ENCODE data around the gene TMED4. TPM values are rescaled to one million over a fixed set of nuclear protein-coding genes. Genes with fewer than 3 reads are reported as not detected.

Gene TMED4
- total RNA-seq, 2 experiments from 2014 or later = 68.6 to 80.5 TPM

DNA sequence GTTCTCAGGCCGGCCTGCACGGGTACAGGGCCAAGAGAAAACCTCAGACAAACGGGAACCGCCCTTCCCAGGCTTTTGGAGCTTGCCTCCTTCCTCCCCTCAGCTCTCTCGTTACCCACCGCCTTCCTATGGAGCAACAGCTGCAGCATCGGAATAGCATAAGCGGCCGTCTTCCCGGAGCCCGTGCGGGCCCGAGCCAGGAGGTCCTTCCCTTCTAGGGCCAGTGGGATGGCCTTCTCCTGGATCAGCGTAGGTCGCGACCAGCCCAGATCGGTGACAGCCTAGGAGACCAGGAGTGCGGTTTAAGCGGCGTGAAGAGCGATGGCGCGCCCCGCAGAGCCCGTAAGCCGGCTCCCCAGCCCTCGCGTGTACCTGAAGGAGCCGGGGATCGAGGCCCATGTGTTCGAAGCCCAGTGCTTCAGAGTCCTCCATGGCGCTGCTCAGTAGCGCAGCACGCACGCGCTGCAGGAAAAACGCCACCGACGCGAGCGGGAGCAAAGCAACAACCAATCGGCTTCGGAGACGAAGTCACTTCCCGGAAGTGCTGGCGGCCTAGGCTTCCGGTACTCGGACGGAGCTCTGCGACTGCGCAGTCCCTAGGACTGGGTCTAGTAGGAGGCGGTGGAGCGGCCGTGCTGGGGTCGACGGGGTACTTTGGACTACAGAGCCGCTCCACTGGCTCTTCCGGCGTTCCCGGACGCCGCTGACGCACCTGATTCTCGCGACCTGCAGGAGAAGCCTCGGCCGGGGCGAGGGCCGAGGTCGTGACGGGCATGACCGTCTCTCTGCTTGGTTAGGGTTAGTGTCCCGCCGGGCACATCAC, 8.4 kb downstream of the TMED4 start, which contains the start of gene DDX56:
Gene DDX56, minus strand, starts transcription at position 445 of the 823 bp plus-strand sequence. Its CDS starts 13 bp downstream, at position 432.
- Histone ChIP-seq H3K36me3 (ENCODE audit: insufficient read depth, low read length) (peaks cover 64% of the 10 kb centered on the region), H2AFZ (ENCODE audit: low read length) (peak within 1 kb of the TSS; percentile 39; the same call in 1 of the 2 replicates), H4K20me1 (ENCODE audit: insufficient read depth, low read length) (no peaks in the 10 kb centered on the region), H3K79me2 (ENCODE audit: insufficient read depth, low read depth, low read length) (peaks cover 26% of the 10 kb centered on the region), H3K4me1 (ENCODE audit: insufficient read depth, low read length, poor library complexity, severe bottlenecking) (peaks cover 22% of the 10 kb centered on the region), H3K27ac (ENCODE audit: low read depth, low read length, poor library complexity, severe bottlenecking) (peak within 1 kb of the TSS; percentile 46), H3K9me3 (ENCODE audit: low read length) (no peaks in the 10 kb centered on the region), H3K4me3 (ENCODE audit: low read depth, low read length, poor library complexity, severe bottlenecking) (peak within 1 kb of the TSS; percentile 95), H3K4me2 (ENCODE audit: low read length) (peak within 1 kb of the TSS; percentile 83), H3K9me2 (ENCODE audit: insufficient read depth, low read length) (no peaks in the 10 kb centered on the region)
- TF ChIP-seq CTCF (conservative IDR thresholded peaks at IDR 0.05; ENCODE audit: low read length) (no peak), EZH2phosphoT487 (IDR thresholded peaks at IDR 0.05; ENCODE audit: borderline replicate concordance, low read depth, low read length) (no peak)
- POLR2A ChIA-PET = interaction anchor here (0.6 to 2.6 kb wide), 13 partner anchors 8 to 232 kb away, joined by 3 to 16 read pairs (median 4); partner anchors contain the start of genes NUDCD3 and TMED4
- intact Hi-C loops (cut with micrococcal nuclease; ENCODE audit: unreplicated experiment) = no loop called here
- CTCF ChIA-PET (ENCODE audit: unreplicated experiment) = interaction anchor here (0.6 kb wide), 1 partner anchor 35 kb away, joined by 3 read pairs; no protein-coding TSS in a partner anchor
- peak; percentile 97 for DNase-seq (ENCODE audit: low spot score)
- no TSS peak for BruUV-seq (replicated peaks)

DNA sequence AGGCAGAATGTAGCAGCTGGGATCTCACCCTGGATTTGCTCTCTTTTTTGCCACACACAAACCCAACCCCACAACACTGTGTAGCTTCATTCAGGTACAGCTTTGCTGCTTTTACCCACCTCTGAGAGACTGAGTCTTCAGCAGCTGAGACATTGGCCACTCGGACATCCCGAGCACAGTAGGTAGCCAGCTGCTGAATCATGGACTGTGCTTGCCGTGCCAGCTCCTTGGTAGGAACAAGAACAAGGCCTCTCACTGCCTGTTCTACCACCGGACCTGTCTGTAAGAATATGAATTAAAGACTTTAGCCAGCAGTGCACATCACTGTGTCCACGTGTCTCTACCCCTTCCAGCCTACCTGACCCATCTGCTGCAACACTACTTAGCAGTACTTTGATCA, 9.3 kb downstream of the TMED4 start:
- H2AFZ ChIP-seq (ENCODE audit: low read length) = no peak overlapping the region
- H3K4me3 ChIP-seq (ENCODE audit: low read depth, low read length, poor library complexity, severe bottlenecking) = peak overlapping the region; percentile 95
- H3K9me3 ChIP-seq (ENCODE audit: low read length) = no peaks in the 10 kb centered on the region
- ChIA-PET CTCF (ENCODE audit: unreplicated experiment) (interaction anchor here (1.0 kb wide), 1 partner anchor 8 kb away, joined by 3 read pairs; no protein-coding TSS in a partner anchor), POLR2A (interaction anchor here (0.6 to 2.6 kb wide), 8 partner anchors 9 to 274 kb away, joined by 3 to 16 read pairs (median 4); partner anchors contain the start of gene TMED4)
- intact Hi-C loops (cut with micrococcal nuclease; ENCODE audit: unreplicated experiment) = no loop called here
- DNase-seq (ENCODE audit: low spot score) = no peak
- BruUV-seq (replicated peaks) = no TSS peak
- peaks cover 22% of the 10 kb centered on the region for H3K4me1 ChIP-seq (ENCODE audit: insufficient read depth, low read length, poor library complexity, severe bottlenecking)
- H3K4me2 ChIP-seq (ENCODE audit: low read length) = peak overlapping the region; percentile 83
- H3K79me2 ChIP-seq (ENCODE audit: insufficient read depth, low read depth, low read length) = peaks cover 26% of the 10 kb centered on the region
- H3K36me3 ChIP-seq (ENCODE audit: insufficient read depth, low read length) = peaks cover 65% of the 10 kb centered on the region
- no peaks in the 10 kb centered on the region for H3K9me2 ChIP-seq (ENCODE audit: insufficient read depth, low read length)
- no peak overlapping the region for H3K27ac ChIP-seq (ENCODE audit: low read depth, low read length, poor library complexity, severe bottlenecking)
- TF ChIP-seq EZH2phosphoT487 (IDR thresholded peaks at IDR 0.05; ENCODE audit: borderline replicate concordance, low read depth, low read length) = no peak
- TF ChIP-seq CTCF (conservative IDR thresholded peaks at IDR 0.05; ENCODE audit: low read length) = no peak
- no peaks in the 10 kb centered on the region for H4K20me1 ChIP-seq (ENCODE audit: insufficient read depth, low read length)
